Gastrocnemius medialis (tissue), 4 donors: Measurements from ENCODE around the gene GLI2.

Source experiments
- CTCF ChIP-seq, 5 experiments: fragments of 450-650 bp in 3 of 5; fragments of 200-600 bp in 2 of 5; sonication (generic) in 2 of 5; IDR thresholded peaks in 4 of 5; conservative IDR thresholded peaks in 1 of 5; 1 replicate in 4 of 5; 2 replicates in 1 of 5; pipeline ENCODE4 v1.5.1; 2016 to 2019; ENCODE audit warnings: antibody characterized with exemption in 5 of 5, mild to moderate bottlenecking in 3 of 5, moderate library complexity in 3 of 5
- POLR2A ChIP-seq, 2 donors: fragments of 450-650 bp; IDR thresholded peaks; one replicate each; pipeline ENCODE4 v1.6.1; 2017; ENCODE audit warnings: antibody characterized with exemption in 2 of 2, mild to moderate bottlenecking in 2 of 2, moderate library complexity in 2 of 2

- TF ChIP-seq POLR2A (IDR thresholded peaks at IDR 0.05) = no peak
- TF ChIP-seq CTCF (IDR thresholded peaks at IDR 0.05 in 4 of 5, conservative IDR thresholded peaks at IDR 0.05 in 1 of 5) = no peak
Measured at GRCh38 chr2:120775801-120776589, 40.3 kb downstream of the GLI2 start.
